Suprapubic skin (tissue), 3 donors: ENCODE results near the gene CPT1A.

ENCODE experiments used
- POLR2A ChIP-seq, 2 donors: fragments of 450-650 bp; IDR thresholded peaks; one replicate each; pipeline ENCODE4 v1.6.1; 2017; ENCODE audit warnings: antibody characterized with exemption in 2 of 2, mild to moderate bottlenecking in 2 of 2, moderate library complexity in 2 of 2
- TF ChIP-seq, protein P1 (sequence below), 2 donors: fragments of 200-600 bp in 1 of 2; fragments of 450-650 bp in 1 of 2; sonication (generic) in 1 of 2; IDR thresholded peaks; one replicate each; pipeline ENCODE4 v1.5.1; 2016 to 2019; ENCODE audit warnings: antibody characterized with exemption in 2 of 2, mild to moderate bottlenecking in 1 of 2, moderate library complexity in 1 of 2

GRCh38 chr11:68764746-68765145 lies 77.0 kb downstream of the CPT1A start:
- TF ChIP-seq, protein P1, sequence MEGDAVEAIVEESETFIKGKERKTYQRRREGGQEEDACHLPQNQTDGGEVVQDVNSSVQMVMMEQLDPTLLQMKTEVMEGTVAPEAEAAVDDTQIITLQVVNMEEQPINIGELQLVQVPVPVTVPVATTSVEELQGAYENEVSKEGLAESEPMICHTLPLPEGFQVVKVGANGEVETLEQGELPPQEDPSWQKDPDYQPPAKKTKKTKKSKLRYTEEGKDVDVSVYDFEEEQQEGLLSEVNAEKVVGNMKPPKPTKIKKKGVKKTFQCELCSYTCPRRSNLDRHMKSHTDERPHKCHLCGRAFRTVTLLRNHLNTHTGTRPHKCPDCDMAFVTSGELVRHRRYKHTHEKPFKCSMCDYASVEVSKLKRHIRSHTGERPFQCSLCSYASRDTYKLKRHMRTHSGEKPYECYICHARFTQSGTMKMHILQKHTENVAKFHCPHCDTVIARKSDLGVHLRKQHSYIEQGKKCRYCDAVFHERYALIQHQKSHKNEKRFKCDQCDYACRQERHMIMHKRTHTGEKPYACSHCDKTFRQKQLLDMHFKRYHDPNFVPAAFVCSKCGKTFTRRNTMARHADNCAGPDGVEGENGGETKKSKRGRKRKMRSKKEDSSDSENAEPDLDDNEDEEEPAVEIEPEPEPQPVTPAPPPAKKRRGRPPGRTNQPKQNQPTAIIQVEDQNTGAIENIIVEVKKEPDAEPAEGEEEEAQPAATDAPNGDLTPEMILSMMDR (IDR thresholded peaks at IDR 0.05), result no peak
- no peak for TF ChIP-seq POLR2A (IDR thresholded peaks at IDR 0.05)
